Skin of body (tissue), 1 donor: ENCODE measurements around the gene SLC5A11. TPM values are rescaled to one million over a fixed set of nuclear protein-coding genes. Genes with fewer than 3 reads are reported as not detected.

ENCODE experiments used
- total RNA-seq: library from RNA; depleted of rRNA; stranded (reverse); fragments of >200 nt; gene quantifications from one replicate; pipeline ENCODE4 v1.2.3, GENCODE V29; 2014

SLC5A11 gene
- total RNA-seq, 1 donor from 2014 or later = not detected

Other genes with a start within 250 kb of the SLC5A11 start
- gene TNRC6A, start 116.3 kb upstream of the SLC5A11 start, total RNA-seq = 57.6 TPM
- gene ARHGAP17, start 169.4 kb downstream of the SLC5A11 start, total RNA-seq = 44.6 TPM